Tongue (tissue), 2 donors: ENCODE results near the gene PLD1. TPM values are rescaled to one million over a fixed set of nuclear protein-coding genes. Genes with fewer than 3 reads are reported as not detected.
A peak's percentile ranks its signal among the peaks of the same experiment; 100 is the strongest.
"Not testable (repeated sequence)": the region's sequence is repeated elsewhere in the genome, so short reads cannot be mapped to it uniquely, and the experiment has no call there.

ENCODE experiments used
- DNase-seq: peaks from one replicate; pipeline ENCODE4 v3.0.0-alpha.2; 2015
- total RNA-seq: library from RNA; depleted of rRNA; stranded (reverse); fragments of >200 nt; gene quantifications from one replicate; pipeline ENCODE4 v1.2.3, GENCODE V29; 2014

The PLD1 gene, protein sequence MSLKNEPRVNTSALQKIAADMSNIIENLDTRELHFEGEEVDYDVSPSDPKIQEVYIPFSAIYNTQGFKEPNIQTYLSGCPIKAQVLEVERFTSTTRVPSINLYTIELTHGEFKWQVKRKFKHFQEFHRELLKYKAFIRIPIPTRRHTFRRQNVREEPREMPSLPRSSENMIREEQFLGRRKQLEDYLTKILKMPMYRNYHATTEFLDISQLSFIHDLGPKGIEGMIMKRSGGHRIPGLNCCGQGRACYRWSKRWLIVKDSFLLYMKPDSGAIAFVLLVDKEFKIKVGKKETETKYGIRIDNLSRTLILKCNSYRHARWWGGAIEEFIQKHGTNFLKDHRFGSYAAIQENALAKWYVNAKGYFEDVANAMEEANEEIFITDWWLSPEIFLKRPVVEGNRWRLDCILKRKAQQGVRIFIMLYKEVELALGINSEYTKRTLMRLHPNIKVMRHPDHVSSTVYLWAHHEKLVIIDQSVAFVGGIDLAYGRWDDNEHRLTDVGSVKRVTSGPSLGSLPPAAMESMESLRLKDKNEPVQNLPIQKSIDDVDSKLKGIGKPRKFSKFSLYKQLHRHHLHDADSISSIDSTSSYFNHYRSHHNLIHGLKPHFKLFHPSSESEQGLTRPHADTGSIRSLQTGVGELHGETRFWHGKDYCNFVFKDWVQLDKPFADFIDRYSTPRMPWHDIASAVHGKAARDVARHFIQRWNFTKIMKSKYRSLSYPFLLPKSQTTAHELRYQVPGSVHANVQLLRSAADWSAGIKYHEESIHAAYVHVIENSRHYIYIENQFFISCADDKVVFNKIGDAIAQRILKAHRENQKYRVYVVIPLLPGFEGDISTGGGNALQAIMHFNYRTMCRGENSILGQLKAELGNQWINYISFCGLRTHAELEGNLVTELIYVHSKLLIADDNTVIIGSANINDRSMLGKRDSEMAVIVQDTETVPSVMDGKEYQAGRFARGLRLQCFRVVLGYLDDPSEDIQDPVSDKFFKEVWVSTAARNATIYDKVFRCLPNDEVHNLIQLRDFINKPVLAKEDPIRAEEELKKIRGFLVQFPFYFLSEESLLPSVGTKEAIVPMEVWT
- 60.6 TPM for total RNA-seq

DNA sequence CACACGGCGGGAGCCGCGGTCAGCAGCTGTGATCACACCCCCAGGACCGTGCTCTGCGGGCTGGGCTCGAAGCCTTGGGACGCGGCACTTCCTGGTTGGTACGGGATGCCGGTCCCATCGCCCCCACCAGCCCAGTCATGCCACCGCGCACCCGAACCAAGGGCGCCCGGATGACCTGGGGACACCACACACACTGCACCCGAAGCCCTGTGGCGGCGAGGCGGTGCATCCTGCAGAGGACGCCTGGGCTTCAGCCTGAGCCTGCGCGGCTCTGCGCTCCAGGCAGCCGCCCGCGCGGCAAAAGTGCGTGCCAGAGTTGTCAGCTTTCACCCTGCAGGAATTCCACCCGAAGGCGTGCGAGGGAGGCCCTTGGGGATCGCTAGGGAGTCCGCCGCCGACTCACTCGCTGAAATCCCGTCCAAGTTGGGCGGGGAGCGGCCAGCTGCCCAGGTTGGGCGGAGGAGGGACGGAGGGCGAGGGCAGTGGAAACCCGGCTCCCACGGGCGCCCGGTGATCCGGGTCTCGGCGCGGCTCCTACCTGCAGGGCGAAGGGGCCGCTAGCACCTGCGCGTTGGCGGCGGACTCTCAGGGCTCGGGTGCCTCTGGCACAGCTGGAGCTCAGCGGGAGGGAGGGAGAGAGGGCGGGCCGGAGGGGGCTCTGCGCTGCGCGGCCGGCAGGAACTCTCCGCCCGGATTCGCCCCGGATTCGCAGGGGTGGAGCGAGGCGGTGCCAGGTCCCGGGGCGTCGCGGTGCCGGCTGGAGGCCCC, at the start of gene PLD1:
PLD1 (minus strand) TSS at position 623 of the 768 bp plus-strand sequence. CDS start 72,432 bp downstream, outside the sequence.
- peak; percentile 88 for DNase-seq

DNA sequence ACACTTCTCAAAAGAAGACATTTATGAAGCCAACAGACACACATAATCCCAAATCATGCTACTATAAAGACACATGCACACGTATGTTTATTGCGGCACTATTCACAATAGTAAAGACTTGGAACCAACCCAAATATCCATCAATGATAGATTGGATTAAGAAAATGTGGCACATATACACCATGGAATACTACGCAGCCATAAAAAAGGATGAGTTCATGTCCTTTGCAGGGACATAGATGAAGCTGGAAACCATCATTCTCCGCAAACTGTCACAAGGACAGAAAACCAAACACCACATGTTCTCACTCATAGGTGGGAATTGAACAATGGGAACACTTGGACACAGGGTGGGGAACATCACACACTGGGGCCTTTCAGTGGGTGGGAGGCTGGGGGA, 48.5 kb upstream of the PLD1 start:
- DNase-seq = not testable (repeated sequence)

DNA sequence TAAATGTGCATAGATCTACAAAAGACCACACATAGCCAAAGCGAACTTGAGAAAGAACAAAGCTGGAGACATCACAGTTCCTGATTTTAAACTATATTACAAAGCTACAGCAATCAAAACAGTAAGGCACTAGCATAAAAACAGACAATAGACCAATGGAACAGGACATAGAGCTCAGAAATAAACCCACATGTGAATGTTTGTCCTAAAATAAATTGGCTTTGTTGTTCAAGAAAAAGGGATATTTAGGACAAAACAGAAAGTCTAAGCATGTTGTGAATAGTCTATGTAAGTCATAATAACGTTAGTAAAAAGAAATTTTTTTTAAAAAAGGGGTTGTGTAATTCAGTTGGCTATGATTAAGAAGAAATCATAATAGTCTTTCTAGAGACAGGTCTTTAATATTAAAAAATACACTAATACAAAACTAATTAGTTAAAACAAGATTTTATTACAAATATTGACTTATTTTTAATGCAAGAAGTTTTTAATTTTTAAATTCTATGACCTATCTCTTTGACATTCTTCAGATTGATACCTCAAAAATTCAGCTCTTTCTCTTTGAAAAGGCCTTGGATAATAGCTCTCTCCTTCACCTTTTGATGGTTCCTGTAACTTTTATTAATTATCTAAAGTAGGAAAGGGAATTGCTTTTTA, 44.5 kb upstream of the PLD1 start:
- DNase-seq = no peak

DNA sequence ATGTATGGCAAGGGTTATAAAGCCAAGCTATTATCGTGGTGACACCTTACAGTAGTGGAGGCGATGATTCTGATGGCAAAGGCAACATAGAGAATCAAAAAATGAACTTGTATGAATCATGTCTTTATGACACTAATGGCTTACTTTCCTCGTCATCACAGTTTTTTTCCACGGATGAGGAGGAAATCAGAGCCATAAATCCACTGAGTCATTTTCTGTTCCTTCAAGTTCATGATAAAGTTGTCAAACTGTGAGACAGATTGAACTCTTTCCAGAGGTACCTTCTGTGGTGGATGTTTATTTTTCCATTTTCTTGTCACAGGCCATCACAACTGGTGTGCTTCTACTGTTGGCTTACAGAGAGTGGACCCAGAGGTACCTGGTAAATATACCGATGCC, 41.4 kb upstream of the PLD1 start:
- DNase-seq = no peak

DNA sequence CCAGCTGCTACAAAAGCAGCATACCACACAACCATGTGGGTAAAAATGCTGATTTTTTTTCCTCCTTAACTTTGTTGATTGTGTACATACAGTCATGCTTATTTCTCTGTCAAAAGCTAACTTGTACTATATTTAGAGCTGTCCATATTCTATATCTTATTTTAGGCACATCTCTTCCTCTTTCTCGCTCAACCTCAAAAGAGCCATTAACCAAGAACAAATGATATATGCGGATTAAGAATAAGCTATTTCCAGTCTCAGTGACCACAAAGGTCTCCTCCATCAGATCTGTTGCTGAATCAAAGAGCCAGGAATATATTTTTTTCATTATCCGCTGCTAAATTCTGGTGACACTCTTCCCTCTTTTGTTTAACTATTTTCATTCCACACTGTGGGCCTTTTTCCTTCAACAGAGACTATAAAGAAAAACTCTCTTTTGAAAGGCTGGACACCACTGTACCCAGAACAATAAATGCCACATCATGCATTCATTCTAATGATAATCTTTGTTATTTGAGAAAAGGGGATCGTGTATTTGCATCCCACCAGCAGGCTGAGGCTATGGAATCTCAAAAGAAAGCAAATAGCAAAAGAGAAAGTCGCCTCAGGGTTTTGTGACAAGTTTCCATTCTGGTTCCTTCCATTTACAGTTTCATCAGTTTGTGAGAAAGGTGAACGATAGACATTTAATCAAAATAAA, 40.8 kb upstream of the PLD1 start:
- DNase-seq = no peak

DNA sequence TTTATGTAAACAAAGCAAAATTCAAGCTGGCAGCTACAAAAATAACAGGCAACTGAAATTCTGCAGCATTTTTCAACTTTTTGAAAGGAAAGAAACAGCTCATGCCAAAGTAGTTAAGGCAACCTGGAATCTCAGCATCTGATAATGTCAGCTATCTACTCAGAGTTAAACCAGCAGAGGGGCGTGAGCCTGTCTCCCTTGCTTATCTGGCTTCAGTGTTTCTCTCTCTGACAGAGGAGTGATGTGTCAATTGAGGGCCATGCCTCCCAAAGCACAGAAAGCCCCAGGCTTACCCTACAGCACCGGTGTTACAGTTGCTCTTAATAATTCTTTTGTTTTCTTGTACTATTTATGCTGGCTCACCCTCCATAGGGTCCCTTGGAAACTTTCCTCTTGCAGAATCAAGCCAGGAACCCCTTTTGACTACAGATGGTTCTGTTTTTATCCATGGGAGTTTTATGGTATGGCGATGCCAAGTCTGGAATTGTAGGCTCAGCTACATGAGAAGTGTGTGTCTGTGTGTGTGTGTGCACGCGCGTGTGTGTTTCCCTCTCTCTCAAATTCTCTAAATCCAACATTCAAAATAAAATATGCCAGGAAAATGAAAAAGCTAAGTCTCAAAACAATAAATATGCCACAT, 40.2 kb upstream of the PLD1 start:
- DNase-seq = peak; percentile 26

DNA sequence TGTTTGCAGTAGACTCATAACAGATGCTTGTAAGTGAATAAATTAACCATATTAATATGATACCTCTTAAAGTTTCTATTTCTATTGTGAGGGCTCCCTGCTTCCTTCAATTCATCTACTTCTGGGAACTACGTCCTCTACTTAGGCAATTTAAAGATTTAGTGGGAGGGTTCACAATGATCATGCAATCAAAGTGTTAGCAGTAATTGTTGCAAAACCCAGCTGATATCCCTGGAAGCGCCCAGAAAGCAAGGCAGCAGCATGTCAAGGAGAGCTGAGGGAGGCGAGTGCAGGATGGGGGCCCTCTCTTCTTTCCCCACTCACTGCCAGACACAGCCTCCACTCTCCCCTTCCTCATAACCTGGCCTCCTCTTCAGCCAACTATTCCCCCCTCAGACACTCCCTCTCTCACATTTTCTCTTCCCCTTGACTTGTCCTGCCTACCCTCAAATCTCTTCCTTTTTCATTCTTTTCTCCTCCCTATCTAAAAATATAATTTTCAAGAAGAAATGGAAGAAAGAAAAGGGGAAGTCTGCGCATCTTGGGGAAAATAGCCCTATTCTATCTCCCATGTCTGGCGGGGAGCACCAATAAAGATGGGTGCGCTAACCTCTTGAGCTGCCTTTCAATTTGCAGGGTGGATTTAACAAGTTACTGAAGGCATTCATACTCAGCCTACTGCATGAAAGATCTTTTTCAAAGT, 39.5 kb upstream of the PLD1 start:
- no peak for DNase-seq

DNA sequence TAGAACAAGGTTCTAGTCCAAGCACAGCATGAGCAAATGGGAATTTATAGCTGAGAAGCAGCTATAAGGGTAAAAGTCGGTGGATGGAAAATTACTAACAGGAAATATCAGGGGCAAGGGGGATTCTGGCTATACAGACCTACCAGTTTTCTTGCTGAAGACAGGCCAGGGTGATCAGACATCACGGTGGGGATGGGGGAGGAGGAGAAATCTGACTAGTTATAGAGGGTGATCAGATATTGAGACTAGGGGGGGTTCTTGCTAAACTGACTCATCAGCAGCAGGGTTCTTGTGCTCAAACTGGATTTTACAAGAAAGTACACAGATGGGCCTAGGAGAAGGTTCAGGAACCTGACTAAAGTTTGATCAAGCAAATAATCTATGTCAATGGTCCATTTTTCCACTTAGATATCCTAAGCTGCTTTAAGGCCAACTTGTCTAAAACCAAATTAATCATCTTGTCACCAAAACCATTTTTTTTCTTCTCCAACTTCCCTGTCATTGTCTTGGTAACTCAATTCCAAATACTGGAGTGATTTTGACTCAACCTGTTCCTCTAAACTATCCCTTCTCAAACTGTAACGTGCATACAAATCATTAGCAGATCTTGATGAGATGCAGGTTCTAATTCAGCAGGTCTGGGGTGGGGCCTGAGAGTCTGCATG, 37.4 kb upstream of the PLD1 start:
- no peak for DNase-seq

DNA sequence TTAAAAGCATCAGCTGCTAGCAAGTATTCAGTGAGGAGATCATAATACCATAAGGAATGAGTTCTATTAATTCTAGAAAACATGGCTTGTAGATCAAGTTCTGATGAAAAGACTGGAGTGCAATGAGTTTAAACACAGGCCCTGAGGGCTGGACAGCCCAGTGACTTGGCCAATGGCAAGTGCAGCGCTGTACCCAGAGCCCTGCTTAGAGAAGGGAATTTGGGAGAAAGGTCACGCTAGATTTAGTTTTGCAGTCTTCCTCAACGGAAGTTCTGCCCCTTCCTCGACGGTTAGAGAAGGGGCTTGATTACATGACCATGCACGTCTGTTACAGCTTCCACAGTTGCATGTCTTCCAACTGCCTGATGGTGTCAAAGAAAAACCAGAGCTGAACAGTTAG, 36.9 kb upstream of the PLD1 start:
- no peak for DNase-seq

DNA sequence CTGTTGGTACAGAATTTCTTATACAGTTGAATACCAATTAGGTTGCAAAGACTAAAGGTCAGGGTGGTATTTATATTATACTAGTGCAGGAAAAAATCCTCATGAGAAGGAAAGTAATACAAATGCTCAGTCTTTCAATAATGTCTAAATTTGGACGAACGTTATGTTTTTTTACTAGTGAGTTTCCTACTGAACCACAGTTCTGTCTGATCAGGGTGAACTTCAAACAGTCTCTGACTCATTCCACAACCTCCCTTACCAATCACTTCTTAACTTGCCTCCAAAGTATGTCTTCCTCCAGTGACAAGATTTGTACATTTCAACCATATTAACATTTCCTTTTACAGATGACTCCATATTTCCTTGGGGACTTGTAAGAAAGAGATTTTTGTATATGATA, 36.3 kb upstream of the PLD1 start:
- no peak for DNase-seq

DNA sequence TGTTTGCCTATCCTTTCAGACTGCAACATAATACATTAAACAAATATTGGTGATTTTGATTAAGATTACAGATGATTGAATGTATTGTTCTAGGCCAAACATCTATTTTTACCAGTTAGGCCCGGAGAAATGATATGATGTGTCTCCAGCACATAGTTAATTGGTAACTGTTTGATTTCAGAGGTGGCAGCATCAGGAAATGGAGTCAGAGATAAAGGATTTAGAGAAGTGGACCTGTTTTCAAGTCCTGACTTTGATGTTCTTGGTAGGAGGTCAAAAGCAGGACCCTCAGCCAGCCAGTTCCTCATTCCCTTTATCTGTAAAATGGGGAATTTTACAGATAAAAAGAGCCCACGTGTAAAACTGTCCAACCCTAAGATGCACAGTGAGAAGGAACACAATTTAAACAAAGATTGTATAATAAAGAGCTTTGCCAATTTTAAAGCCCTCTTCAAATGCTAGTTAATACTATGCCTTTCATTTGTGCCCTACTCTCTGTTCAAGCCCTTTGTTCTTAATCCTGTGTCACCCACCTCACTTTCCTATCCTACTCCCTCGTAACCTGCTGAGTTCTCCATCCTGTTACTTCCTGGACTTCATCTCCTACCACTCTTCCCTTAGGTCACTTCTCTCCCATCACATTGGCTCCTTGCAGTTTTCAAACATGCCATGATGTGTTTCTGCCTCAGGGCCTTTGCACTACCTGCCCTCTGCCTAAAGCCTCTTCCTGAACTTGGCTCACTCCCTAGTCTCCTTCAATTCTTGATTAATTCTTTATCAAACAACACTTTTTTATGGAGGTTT, 35.4 kb upstream of the PLD1 start:
- DNase-seq = no peak

DNA sequence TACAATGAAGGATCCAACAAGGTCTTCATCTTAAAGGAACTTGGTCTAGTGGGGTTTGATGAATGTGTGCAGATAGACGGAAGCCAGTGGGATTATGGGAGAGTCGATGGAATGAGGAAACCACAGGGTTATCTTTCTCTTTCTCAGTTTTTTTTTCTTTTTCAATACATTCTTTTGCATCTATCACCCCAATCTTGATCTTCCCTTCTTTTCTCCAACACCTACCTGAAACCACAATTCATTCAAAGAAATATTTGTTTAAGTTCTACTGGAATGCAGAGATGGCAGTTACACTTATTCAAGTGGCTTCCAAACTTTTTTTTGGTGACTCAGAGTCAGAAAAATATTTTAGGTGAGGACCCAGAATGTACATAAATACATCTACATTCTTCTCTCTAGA, 34.6 kb upstream of the PLD1 start:
- no peak for DNase-seq

DNA sequence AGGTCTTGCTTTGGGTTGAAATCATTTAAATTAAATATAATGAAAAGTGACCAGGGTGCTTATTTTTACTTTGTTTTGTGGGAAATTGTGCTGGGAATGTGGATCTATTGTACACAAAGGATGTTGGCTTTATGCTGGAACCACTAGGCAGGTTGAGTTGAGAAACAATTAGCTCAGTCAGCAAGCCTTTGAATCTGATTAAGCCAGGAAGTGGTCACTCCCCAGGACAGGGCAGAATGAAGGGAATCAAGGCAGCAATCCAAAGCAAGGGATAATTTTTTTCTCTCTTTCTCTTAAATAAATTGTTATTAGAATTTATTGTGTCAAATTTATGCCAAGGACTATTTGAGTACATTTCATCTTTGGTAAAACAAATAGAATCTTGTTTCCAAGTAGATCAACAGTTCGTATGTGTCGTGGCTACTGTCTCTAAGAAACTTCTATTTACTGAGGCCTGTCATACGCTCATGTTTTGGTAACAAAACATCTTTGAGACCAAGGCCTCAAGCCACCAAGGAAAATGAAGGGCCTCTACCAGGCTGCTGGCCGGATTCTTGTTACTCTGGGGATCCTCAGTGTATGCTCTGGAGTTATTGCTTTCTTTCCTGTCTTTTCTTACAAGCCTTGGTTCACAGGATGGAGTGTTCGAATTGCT, 32.7 kb upstream of the PLD1 start, which contains the start of gene TMEM212:
TMEM212 (plus strand) TSS at position 486 of the 655 bp plus-strand sequence; CDS start at position 521, 35 bp downstream.
- DNase-seq = no peak

DNA sequence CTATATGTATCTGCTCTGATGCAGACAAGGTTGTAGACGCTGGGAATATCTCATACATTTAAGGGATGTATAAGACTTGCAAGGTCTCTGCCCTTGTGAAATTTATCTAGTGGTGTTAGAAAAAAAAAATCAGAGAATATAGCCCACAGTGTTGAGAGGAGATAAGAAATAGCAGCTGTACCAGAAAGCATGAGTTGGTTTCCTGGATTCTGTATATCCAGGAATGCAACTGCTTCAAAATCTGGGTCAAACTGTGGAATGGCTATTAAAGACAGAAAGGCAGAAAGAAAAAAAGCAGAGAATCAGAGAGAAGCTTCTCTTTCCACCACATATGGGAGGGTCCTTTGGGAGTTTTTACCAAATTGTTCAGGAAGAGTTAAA, 31.3 kb upstream of the PLD1 start:
- DNase-seq = no peak

DNA sequence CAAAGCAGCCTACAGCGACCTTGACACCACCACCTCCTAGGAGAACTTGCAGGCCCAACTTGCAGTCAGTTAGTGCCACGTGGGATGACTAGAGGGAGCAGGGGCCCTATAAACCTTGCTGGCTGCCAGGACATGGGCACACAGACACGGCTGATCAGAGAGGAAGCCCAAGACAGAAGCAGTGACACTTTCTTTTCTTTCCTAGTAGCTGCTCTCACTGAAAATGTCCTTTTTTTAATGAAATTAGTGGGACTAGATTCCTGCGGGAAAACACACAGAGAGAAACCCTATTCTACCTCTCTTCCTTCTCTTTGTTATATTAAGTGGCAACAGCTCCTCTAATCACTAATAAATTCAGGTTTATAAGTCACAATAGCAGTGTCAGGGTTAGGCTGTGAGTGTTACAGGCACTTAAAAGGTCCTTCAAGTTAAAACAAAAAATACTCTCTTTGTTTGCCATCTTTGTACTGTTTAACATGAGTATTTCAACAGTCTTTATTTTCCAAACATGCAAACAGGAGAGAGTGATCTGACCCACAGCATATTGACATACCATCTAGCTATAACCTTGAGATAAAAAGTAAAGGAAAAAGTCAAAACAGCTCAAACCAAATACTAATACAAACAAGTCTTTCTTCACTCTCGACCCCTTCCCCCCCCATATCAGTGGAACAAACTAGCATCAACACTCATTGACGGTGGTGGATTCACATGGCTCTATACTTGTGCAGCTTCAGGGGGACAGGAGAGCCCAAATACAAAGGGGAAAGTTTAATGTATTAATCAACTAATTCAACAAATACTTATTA, 30.7 kb upstream of the PLD1 start:
- no peak for DNase-seq

DNA sequence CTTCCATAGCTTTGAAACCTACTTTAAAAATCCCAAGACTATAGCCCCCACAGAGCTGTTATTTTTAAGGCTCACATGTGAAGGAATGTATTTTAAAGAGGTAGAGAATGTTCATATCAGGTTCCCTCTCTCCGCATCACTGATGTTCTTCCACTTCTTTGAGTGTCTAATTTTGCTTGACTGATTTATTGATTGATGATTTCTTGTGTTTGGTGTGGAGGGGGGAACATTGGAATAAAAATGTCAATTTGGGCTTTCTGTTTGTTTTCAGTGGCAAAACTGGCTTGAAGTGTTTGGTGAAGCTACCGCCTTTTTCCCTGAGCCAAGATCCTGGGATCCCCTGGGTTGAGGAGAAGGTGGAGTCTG, 30.1 kb upstream of the PLD1 start:
- no peak for DNase-seq

DNA sequence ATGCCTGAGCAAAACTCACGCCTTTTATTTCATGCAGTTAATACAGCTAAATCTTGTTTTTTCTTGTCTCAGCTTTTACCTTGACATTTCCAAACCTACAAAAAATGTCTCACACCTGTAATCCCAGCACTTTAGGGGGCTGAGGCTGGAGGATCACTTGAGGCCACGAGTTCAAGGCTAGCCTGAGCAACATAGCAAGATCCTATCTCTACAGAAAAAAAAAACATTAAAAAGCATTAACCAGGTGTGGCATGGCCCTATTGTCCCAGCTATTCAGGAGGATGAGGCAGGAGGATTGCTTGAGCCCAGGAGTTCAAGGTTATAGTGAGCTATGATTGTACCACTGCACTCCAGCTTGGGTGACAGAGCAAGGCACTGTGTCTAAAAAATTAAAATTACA, 29.0 kb upstream of the PLD1 start:
- no peak for DNase-seq
